Testis (tissue), 3 donors: Measurements from ENCODE around the gene ACSS2. TPM values are rescaled to one million over a fixed set of nuclear protein-coding genes. Genes with fewer than 3 reads are reported as not detected.
"Not testable (repeated sequence)": the region's sequence is repeated elsewhere in the genome, so short reads cannot be mapped to it uniquely, and the experiment has no call there.

Source experiments
- DNase-seq: peaks from one replicate; pipeline ENCODE4 v3.0.0-alpha.2; 2019
- H3K27ac ChIP-seq, 2 donors: fragments of 200-600 bp; sonication (generic); one replicate each; pipeline ENCODE4 v1.5.1; 2019
- H3K27me3 ChIP-seq: fragments of 200-600 bp; sonication (generic); one replicate; pipeline ENCODE4 v1.5.1; 2019
- H3K36me3 ChIP-seq: fragments of 200-600 bp; sonication (generic); one replicate; pipeline ENCODE4 v1.5.1; 2017; ENCODE audit warnings: low read depth; ENCODE audit errors: missing control alignments
- H3K4me1 ChIP-seq: fragments of 200-600 bp; sonication (generic); one replicate; pipeline ENCODE4 v1.5.1; 2019
- H3K4me3 ChIP-seq, 2 donors: fragments of 200-600 bp; sonication (generic); one replicate each; pipeline ENCODE4 v1.5.1; 2017 to 2019
- H3K9me3 ChIP-seq: fragments of 200-600 bp; sonication (generic); one replicate; pipeline ENCODE4 v1.5.1; 2017
- POLR2A ChIP-seq: fragments of 450-650 bp; IDR thresholded peaks from one replicate; pipeline ENCODE4 v1.6.1; 2017; ENCODE audit warnings: antibody characterized with exemption, mild to moderate bottlenecking, moderate library complexity
- WGBS, 2 donors: methylation state at CpG; one replicate each; pipeline ENCODE4 v1.1.5; 2018; 5-methylcytosine and 5-hydroxymethylcytosine counted together
- intact Hi-C: fragments of 100-400 bp; cut with DNase I; formaldehyde crosslinking; loops from one replicate; pipeline ENCODE4 v1.15.1; 2023; ENCODE audit warnings: low total_unique reads
- polyA plus RNA-seq: library from polyadenylated mRNA; stranded (reverse); fragments of 350-450 nt; fragmentation: Illumina TruSeq; extraction: RNeasy Lipid Tissue Mini Kit (QIAGEN cat#74804); gene quantifications from one replicate; pipeline ENCODE4 v1.2.3, GENCODE V29; 2014; ENCODE audit warnings: low read depth, low replicate concordance; ENCODE audit not compliant: insufficient read depth
- total RNA-seq, 2 donors: library from RNA; depleted of rRNA; stranded (reverse); fragments of >200 nt; gene quantifications; one replicate each; pipeline ENCODE4 v1.2.3, GENCODE V29; 2016
- TF ChIP-seq, protein P1 (sequence below), 3 experiments: fragments of 450-650 bp in 2 of 3; fragments of 200-600 bp in 1 of 3; sonication (generic) in 1 of 3; IDR thresholded peaks; one replicate each; pipeline ENCODE4 v1.5.1; 2016 to 2019; ENCODE audit warnings: antibody characterized with exemption in 3 of 3, mild to moderate bottlenecking in 2 of 3, moderate library complexity in 1 of 3

Gene ACSS2
- total and polyA plus RNA-seq, 3 donors from 2014 or later = 39.7 to 63.7 (median 58.2) TPM

DNA sequence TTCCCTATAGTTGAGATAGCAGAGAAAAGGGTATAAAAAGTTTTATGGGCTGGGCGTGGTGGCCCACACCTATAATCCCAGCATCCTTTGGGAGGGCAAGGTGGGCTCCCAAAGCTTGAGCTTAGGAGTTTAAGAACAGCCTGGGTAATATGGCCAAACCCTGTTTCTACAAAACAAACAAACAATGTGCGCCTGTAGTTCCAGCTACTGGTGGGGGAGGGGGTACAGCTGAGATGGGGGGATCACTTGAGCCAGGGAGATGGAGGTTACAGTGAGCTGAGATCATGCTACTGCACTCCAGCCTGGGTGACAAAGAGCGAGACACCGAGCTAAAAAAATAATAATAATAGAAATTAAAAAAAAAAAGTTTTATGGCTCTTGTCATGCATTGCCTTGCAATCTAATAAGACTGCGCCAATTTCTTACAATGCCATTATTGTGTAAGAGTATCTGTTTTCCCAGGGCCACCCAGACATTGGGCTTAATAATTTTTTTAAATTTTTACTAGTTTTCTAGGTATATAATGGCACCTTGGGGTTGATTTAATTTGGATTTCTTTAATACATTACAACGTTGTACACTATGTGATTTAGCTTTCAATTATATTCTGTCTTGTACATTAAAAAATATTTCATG lies 3.9 kb downstream of the ACSS2 start:
- H3K9me3 ChIP-seq = no peaks in the 10 kb centered on the region
- H3K4me1 ChIP-seq = peaks cover 4% of the 10 kb centered on the region
- intact Hi-C loops = no loop called here
- H3K27me3 ChIP-seq = no peaks in the 10 kb centered on the region
- no peak overlapping the region for H3K4me3 ChIP-seq
- DNase-seq = no peak
- H3K36me3 ChIP-seq = no peaks in the 10 kb centered on the region
- 82 to 93% methylated on average over 6 of the region's 6 CpGs for WGBS, 2 donors
- TF ChIP-seq, protein P1, sequence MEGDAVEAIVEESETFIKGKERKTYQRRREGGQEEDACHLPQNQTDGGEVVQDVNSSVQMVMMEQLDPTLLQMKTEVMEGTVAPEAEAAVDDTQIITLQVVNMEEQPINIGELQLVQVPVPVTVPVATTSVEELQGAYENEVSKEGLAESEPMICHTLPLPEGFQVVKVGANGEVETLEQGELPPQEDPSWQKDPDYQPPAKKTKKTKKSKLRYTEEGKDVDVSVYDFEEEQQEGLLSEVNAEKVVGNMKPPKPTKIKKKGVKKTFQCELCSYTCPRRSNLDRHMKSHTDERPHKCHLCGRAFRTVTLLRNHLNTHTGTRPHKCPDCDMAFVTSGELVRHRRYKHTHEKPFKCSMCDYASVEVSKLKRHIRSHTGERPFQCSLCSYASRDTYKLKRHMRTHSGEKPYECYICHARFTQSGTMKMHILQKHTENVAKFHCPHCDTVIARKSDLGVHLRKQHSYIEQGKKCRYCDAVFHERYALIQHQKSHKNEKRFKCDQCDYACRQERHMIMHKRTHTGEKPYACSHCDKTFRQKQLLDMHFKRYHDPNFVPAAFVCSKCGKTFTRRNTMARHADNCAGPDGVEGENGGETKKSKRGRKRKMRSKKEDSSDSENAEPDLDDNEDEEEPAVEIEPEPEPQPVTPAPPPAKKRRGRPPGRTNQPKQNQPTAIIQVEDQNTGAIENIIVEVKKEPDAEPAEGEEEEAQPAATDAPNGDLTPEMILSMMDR (IDR thresholded peaks at IDR 0.05) = no peak
- TF ChIP-seq POLR2A = no peak
- H3K27ac ChIP-seq = no peak overlapping the region

DNA sequence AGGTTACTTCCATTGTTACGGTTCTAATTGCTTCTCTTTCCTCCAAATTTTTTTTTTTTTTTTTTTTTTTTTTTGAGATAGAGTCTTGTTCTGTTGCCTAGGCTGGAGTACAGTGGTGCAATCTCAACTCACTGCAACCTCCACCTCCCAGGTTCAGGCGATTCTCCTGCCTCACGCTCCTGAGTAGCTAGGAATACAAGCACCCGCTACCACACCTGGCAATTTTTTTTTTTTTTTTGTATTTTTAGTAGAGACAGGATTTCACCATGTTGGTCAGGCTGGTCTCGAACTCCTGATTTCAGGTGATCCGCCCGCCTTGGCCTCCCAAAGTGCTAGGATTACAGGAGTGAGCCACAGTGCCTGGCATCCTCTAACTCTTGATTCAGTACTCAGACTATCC lies 4.6 kb downstream of the ACSS2 start:
- H3K9me3 ChIP-seq, intact Hi-C loops, H3K4me3 ChIP-seq, H3K27me3 ChIP-seq, H3K27ac ChIP-seq, DNase-seq, H3K36me3 ChIP-seq, H3K4me1 ChIP-seq: not testable (repeated sequence)
- WGBS, 2 donors = 89% methylated on average over 7 of the region's 7 CpGs

DNA sequence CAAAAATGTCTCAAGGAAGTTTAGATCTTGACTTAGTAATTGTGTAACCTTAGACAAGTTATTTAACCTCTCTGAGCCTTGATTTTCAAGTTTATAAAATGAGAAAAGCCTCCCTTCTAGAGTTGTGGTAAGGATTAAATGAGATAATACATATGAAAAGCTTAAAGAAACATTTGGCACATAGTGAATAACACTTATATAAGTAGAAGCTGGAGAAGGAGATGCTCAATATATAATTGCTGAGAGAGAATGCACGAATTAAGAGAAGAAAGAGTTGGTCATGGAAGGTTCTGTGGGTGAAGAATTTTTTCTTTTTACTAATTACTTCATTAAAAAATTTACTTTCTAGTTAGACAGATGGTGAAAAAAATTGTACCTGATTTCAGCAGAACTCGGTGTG lies 5.3 kb downstream of the ACSS2 start:
- 75 to 82% methylated on average over 2 of the region's 2 CpGs for WGBS, 2 donors
- intact Hi-C loops = no loop called here
- Histone ChIP-seq H3K36me3 (no peaks in the 10 kb centered on the region), H3K27me3 (no peaks in the 10 kb centered on the region), H3K4me1 (peaks cover 4% of the 10 kb centered on the region), H3K4me3 (no peak overlapping the region), H3K27ac (no peak overlapping the region), H3K9me3 (no peaks in the 10 kb centered on the region)
- DNase-seq = no peak
- no peak for TF ChIP-seq POLR2A
- TF ChIP-seq, protein P1 (IDR thresholded peaks at IDR 0.05) = no peak

DNA sequence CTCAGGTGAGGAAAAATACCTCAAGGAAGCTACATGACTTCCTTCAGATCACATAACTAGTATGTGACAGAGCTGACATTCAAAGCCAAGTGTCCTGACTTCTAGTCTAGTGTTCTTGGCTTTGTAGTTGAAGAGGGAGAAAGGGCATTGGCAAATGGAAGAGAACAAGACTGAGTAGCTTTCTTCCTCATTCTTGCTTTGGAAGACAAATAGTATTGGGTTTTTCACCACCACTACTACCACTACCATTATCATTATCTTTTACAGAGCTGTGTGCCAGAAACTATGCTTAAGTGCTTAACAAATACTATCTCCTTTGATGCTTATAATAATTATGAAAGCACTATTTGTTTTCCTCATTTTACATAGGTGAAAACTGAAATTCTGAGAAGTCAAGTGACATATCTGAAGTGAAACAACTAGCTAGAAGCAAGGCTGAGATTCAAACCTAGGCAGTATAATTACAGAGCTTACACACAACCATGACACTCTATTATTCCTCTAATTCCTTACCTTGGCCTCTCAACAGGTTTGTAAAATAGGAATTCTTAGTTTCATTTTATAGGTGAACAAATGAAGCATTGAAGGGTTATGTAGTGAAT lies 6.8 kb downstream of the ACSS2 start:
- no peak overlapping the region for H3K27ac ChIP-seq
- H3K27me3 ChIP-seq = no peaks in the 10 kb centered on the region
- no peak for TF ChIP-seq POLR2A
- TF ChIP-seq, protein P1 (IDR thresholded peaks at IDR 0.05) = no peak
- intact Hi-C loops = no loop called here
- no peak overlapping the region for H3K4me3 ChIP-seq
- no peaks in the 10 kb centered on the region for H3K36me3 ChIP-seq
- no peaks in the 10 kb centered on the region for H3K4me1 ChIP-seq
- DNase-seq = no peak
- no peaks in the 10 kb centered on the region for H3K9me3 ChIP-seq

DNA sequence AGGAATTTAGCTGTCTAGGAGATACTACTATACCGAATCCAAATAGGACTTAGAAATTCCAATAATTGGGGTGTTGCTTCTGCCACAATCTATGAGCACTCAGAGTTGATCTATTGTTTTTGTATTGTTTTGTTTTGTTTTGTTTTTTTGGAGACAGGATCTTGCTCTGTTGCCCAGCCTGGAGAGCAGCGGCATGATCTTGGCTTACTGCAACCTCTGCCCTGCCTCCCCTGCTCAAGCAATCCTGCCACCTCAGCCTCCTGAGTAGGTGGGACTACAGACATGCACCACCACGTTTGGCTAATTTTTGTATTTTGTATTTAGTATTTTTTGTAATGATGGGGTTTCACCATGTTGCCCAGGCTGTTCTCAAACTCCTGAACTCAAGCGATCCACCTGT lies 7.4 kb downstream of the ACSS2 start:
- WGBS, 2 donors = 91 to 92% methylated on average over 4 of the region's 4 CpGs
- Histone ChIP-seq H3K4me3 (no peak overlapping the region), H3K27ac (no peak overlapping the region), H3K4me1 (no peaks in the 10 kb centered on the region), H3K36me3 (no peaks in the 10 kb centered on the region), H3K9me3 (no peaks in the 10 kb centered on the region), H3K27me3 (no peaks in the 10 kb centered on the region)
- TF ChIP-seq, protein P1 (IDR thresholded peaks at IDR 0.05) = no peak
- TF ChIP-seq POLR2A = no peak
- intact Hi-C loops = no loop called here
- DNase-seq = no peak
